Measurements from ENCODE around the gene TAS2R5. TPM values are rescaled to one million over a fixed set of nuclear protein-coding genes. Genes with fewer than 3 reads are reported as not detected.

TAS2R5 gene
- total and polyA plus RNA-seq, 2 of the 4 experiments (the other 2 are of a cell fraction) = 0.32 to 0.36 TPM

DNA sequence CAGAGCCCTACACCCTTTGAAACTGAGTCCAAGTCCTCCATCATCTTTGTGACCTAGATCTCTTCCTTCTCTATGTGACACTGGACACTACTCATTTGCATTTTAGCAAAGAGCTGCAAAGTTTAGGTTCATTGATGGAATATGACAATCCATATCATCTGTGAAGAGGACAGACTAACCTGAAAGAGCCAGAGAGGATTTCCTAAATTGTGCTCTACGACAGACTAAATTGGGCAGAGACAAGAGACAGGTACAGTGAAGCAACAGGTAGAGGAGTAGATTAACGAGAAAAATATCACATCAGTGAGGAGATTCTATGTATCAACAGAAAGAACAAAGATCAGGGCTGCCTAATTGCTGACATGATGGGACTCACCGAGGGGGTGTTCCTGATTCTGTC is 26.2 kb upstream of the TAS2R5 start, which contains the start of gene TAS2R3:
Gene TAS2R3 (plus strand): TSS at position 301 of the 400 bp plus-strand sequence. CDS start 62 bp downstream, at position 363.
- no peak within 1 kb of the TSS for H3K23ac ChIP-seq (ENCODE audit: low read depth, low read length)
- H2BK15ac ChIP-seq (ENCODE audit: low read depth, low read length) = no peak within 1 kb of the TSS
- in situ Hi-C loops (cut with MboI; ENCODE audit: low sequenced_read_pairs) = no loop called here
- no peak for TF ChIP-seq USF2 (IDR thresholded peaks at IDR 0.05; ENCODE audit: low read depth, low read length)
- no peak for TF ChIP-seq CHD1 (IDR thresholded peaks at IDR 0.05; ENCODE audit: low read depth, low read length)
- no peak for TF ChIP-seq CTCF (conservative IDR thresholded peaks at IDR 0.05; ENCODE audit: low read depth, low read length)
- TF ChIP-seq FOS (IDR thresholded peaks at IDR 0.05; ENCODE audit: low read depth, low read length) = no peak
- no peak for TF ChIP-seq MAZ (IDR thresholded peaks at IDR 0.05; ENCODE audit: borderline replicate concordance, low read depth, low read length)
- no peak for TF ChIP-seq CEBPB (IDR thresholded peaks at IDR 0.05; ENCODE audit: low read depth, low read length)
- no peak for TF ChIP-seq BHLHE40 (IDR thresholded peaks at IDR 0.05; ENCODE audit: low read depth, low read length)
- no peak for TF ChIP-seq MAFK (IDR thresholded peaks at IDR 0.05; ENCODE audit: low read depth, low read length)
- TF ChIP-seq, protein P1, sequence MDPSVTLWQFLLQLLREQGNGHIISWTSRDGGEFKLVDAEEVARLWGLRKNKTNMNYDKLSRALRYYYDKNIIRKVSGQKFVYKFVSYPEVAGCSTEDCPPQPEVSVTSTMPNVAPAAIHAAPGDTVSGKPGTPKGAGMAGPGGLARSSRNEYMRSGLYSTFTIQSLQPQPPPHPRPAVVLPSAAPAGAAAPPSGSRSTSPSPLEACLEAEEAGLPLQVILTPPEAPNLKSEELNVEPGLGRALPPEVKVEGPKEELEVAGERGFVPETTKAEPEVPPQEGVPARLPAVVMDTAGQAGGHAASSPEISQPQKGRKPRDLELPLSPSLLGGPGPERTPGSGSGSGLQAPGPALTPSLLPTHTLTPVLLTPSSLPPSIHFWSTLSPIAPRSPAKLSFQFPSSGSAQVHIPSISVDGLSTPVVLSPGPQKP (IDR thresholded peaks at IDR 0.05; ENCODE audit: borderline replicate concordance, low read depth, low read length) = no peak
- TF ChIP-seq SMC3 (IDR thresholded peaks at IDR 0.05; ENCODE audit: low read depth, low read length) = no peak
- TF ChIP-seq RAD21 (IDR thresholded peaks at IDR 0.05; ENCODE audit: low read length) = no peak
- no peak for TF ChIP-seq MXI1 (IDR thresholded peaks at IDR 0.05; ENCODE audit: borderline replicate concordance, low read depth, low read length)
- TF ChIP-seq NFE2L2 (IDR thresholded peaks at IDR 0.05; ENCODE audit: low read depth, low read length) = no peak
- TF ChIP-seq RFX5 (IDR thresholded peaks at IDR 0.05; ENCODE audit: low read depth, low read length) = no peak
- TF ChIP-seq RCOR1 (IDR thresholded peaks at IDR 0.05; ENCODE audit: insufficient replicate concordance, low read length) = no peak
- intact Hi-C loops (cut with micrococcal nuclease) = no loop called here
- H3K14ac ChIP-seq (replicated peaks; ENCODE audit: low read depth, low read length) = no peak within 1 kb of the TSS
- no peak within 1 kb of the TSS for H2AK9ac ChIP-seq (replicated peaks; ENCODE audit: low read depth, low read length, poor library complexity)
- no peak within 1 kb of the TSS for H3K4ac ChIP-seq (ENCODE audit: low read depth, low read length)
- H2BK5ac ChIP-seq (ENCODE audit: low read depth, low read length, poor library complexity, severe bottlenecking) = no peak within 1 kb of the TSS
- H4K20me1 ChIP-seq (ENCODE audit: insufficient read depth, low read length) = no peaks in the 10 kb centered on the region
- no peak within 1 kb of the TSS for H3K4me3 ChIP-seq (ENCODE audit: insufficient read depth, low read depth, low read length)
- H2AK5ac ChIP-seq (ENCODE audit: low read depth, low read length) = no peak within 1 kb of the TSS
- no peak within 1 kb of the TSS for H4K5ac ChIP-seq (ENCODE audit: low read depth, low read length)
- dilution Hi-C loops (cut with HindIII; ENCODE audit: low sequenced_read_pairs, unreplicated experiment) = no loop called here
- no peak within 1 kb of the TSS for H4K91ac ChIP-seq (ENCODE audit: insufficient read depth, low read depth, low read length)
- WGBS, 2 experiments (ENCODE audit: extremely low coverage in 2 of 2, insufficient read length in 1 of 2) = 100% methylated on average over 2 of the region's 3 CpGs; no CpG with 5 or more reads in 1 of the 2 experiments
- H2AFZ ChIP-seq (replicated peaks; ENCODE audit: low read length, poor library complexity) = no peak within 1 kb of the TSS
- no peaks in the 10 kb centered on the region for H3K9me1 ChIP-seq (ENCODE audit: insufficient read depth, low read length)
- H3K9me3 ChIP-seq (ENCODE audit: control insufficient read depth, insufficient read depth, low read length) = no peaks in the 10 kb centered on the region
- H4K8ac ChIP-seq (ENCODE audit: low read depth in 2 of 2, low read length in 2 of 2) = no peak within 1 kb of the TSS
- no peaks in the 10 kb centered on the region for H3K4me1 ChIP-seq (ENCODE audit: control insufficient read depth, insufficient read depth, low read length)
- H3K18ac ChIP-seq (ENCODE audit: low read depth, low read length) = no peak within 1 kb of the TSS
- H3K27ac ChIP-seq (ENCODE audit: insufficient read depth, low read length) = no peak within 1 kb of the TSS
- H3K79me1 ChIP-seq (ENCODE audit: low read depth in 1 of 2, low read length in 2 of 2) = no peaks in the 10 kb centered on the region
- H3K9ac ChIP-seq (ENCODE audit: low read depth, low read length) = no peak within 1 kb of the TSS
- no peak within 1 kb of the TSS for H3K4me2 ChIP-seq (ENCODE audit: low read depth, low read length)
- H2BK20ac ChIP-seq (ENCODE audit: low read depth, low read length) = no peak within 1 kb of the TSS
- H3K56ac ChIP-seq (ENCODE audit: extremely low read depth, insufficient read depth, low read length) = no peak within 1 kb of the TSS
- no TSS peak for BruUV-seq (replicated peaks)
- CTCF ChIA-PET = interaction anchor here (1.6 kb wide), 1 partner anchor 22 kb away, joined by 4 read pairs; no protein-coding TSS in a partner anchor
- no peak for DNase-seq
- no peak for ATAC-seq (ENCODE audit: low read depth)
- H3K36me3 ChIP-seq (ENCODE audit: control insufficient read depth, insufficient read depth, low read length) = peaks cover 20% of the 10 kb centered on the region
- no peak within 1 kb of the TSS for H2BK120ac ChIP-seq (ENCODE audit: low read depth, low read length)
- H3K27me3 ChIP-seq (ENCODE audit: control insufficient read depth, insufficient read depth, low read length) = no peaks in the 10 kb centered on the region
- POLR2A ChIA-PET (ENCODE audit: unreplicated experiment) = no interaction called here

All from IMR-90 (cell line).